OCI-LY1 (cell line): Measurements from ENCODE around the gene CD209.

Source experiments
- H2AFZ ChIP-seq: fragments of 200-600 bp; sonication (generic), shearing (Covaris generic); 2 replicates; pipeline ENCODE4 v1.6.0; 2014; ENCODE audit warnings: antibody characterized with exemption, mild to moderate bottlenecking, low read length
- H3F3A ChIP-seq: fragments of 200-600 bp; sonication (generic), shearing (Covaris generic); 2 replicates; pipeline ENCODE4 v1.6.0; 2014; ENCODE audit warnings: mild to moderate bottlenecking, antibody characterized with exemption, low read length, moderate library complexity; ENCODE audit not compliant: insufficient read depth
- H3K27ac ChIP-seq: fragments of 200-600 bp; sonication (generic); 2 replicates; pipeline ENCODE4 v1.5.1; 2014; ENCODE audit warnings: low read length, mixed run types, mild to moderate bottlenecking, low read depth; ENCODE audit not compliant: poor library complexity, severe bottlenecking
- H3K27me3 ChIP-seq: fragments of 200-600 bp; sonication (generic); 2 replicates; pipeline ENCODE4 v1.6.0; 2014; ENCODE audit warnings: antibody characterized with exemption, mild to moderate bottlenecking, low read length, moderate library complexity; ENCODE audit not compliant: insufficient read depth
- H3K36me3 ChIP-seq: fragments of 200-600 bp; sonication (generic); 2 replicates; pipeline ENCODE4 v1.6.1; 2014; ENCODE audit warnings: mild to moderate bottlenecking, antibody characterized with exemption, low read length, moderate library complexity, mixed read lengths; ENCODE audit not compliant: insufficient read depth
- H3K4me1 ChIP-seq: fragments of 200-600 bp; sonication (generic); 2 replicates; pipeline ENCODE4 v1.5.1; 2014; ENCODE audit warnings: mild to moderate bottlenecking, low read length, moderate library complexity; ENCODE audit not compliant: insufficient read depth, severe bottlenecking
- H3K4me2 ChIP-seq: fragments of 200-600 bp; sonication (generic), shearing (Covaris generic); 2 replicates; pipeline ENCODE4 v1.6.1; 2014; ENCODE audit warnings: low read length
- H3K4me3 ChIP-seq: fragments of 200-600 bp; sonication (generic); 2 replicates; pipeline ENCODE4 v1.5.1; 2014; ENCODE audit warnings: low read length, low read depth, mild to moderate bottlenecking, mixed read lengths; ENCODE audit not compliant: poor library complexity, severe bottlenecking
- H3K79me2 ChIP-seq: fragments of 200-600 bp; shearing (Covaris generic); 2 replicates; pipeline ENCODE4 v1.6.1; 2016; ENCODE audit warnings: mixed run types, low read length, mixed read lengths; ENCODE audit not compliant: insufficient read depth
- H3K9ac ChIP-seq: fragments of 200-600 bp; sonication (generic), shearing (Covaris generic); 2 replicates; pipeline ENCODE4 v1.6.1; 2014; ENCODE audit warnings: mild to moderate bottlenecking, low read length, mixed read lengths
- H3K9me2 ChIP-seq: fragments of 200-600 bp; sonication (generic), shearing (Covaris generic); 2 replicates; pipeline ENCODE4 v1.6.1; 2014; ENCODE audit warnings: low read depth, mild to moderate bottlenecking, low read length, mixed read lengths
- H3K9me3 ChIP-seq: fragments of 200-600 bp; shearing (Covaris generic); 2 replicates; pipeline ENCODE4 v1.6.1; 2014; ENCODE audit warnings: low read length, mixed read lengths
- H4K20me1 ChIP-seq: fragments of 200-600 bp; sonication (generic), shearing (Covaris generic); 2 replicates; pipeline ENCODE4 v1.6.0; 2016; ENCODE audit warnings: mild to moderate bottlenecking, low read length; ENCODE audit not compliant: insufficient read depth
- CTCF ChIP-seq: fragments of 200-600 bp; sonication (generic), shearing (Covaris generic); IDR thresholded peaks from 2 replicates; pipeline ENCODE4 v1.5.1; 2017; ENCODE audit warnings: mild to moderate bottlenecking, antibody characterized with exemption, low read length, moderate library complexity, mixed read lengths
- EZH2 ChIP-seq: fragments of 200-600 bp; sonication (generic), shearing (Covaris generic); IDR thresholded peaks from 2 replicates; pipeline ENCODE4 v1.8.0; 2017; ENCODE audit warnings: borderline replicate concordance, mixed run types, mild to moderate bottlenecking, antibody characterized with exemption, low read length, moderate library complexity, mixed read lengths

The CD209 gene

DNA sequence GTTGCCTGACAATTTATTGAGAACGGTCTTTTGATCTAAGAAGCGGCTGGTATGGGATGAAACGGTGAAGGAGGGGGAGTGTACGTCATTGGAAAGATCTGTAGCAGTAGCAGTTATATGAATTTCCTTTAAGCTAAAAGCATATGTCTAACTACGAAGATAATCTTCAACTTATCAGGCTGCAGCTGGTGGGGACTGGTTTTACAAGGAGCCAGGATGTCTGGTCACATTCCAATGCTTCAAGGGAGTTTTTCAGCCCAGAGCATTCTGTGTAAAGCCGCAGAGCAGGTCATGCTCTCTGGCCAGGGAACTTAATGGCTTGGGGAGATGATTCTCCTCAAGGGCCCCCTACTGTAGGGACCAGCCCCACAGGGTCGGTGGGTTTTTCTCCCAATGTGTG, 44.9 kb upstream of the CD209 start:
- Histone ChIP-seq H2AFZ (no peak overlapping the region), H3K4me1 (no peaks in the 10 kb centered on the region), H3K9me3 (no peaks in the 10 kb centered on the region), H3K27ac (no peak overlapping the region), H3K4me3 (no peak overlapping the region), H3K27me3 (no peaks in the 10 kb centered on the region; the same call in 1 of the 2 replicates), H3K79me2 (no peaks in the 10 kb centered on the region), H3K9me2 (no peaks in the 10 kb centered on the region), H3K36me3 (no peaks in the 10 kb centered on the region), H3F3A (no peaks in the 10 kb centered on the region), H4K20me1 (no peaks in the 10 kb centered on the region), H3K4me2 (no peak overlapping the region), H3K9ac (no peak overlapping the region)
- TF ChIP-seq CTCF = no peak
- no peak for TF ChIP-seq EZH2

- Histone ChIP-seq H3K9ac (no peak overlapping the region), H3K36me3 (no peaks in the 10 kb centered on the region; the same call in 1 of the 2 replicates), H3K9me3 (no peaks in the 10 kb centered on the region), H3K4me1 (no peaks in the 10 kb centered on the region), H3K27ac (no peak overlapping the region), H3K27me3 (no peaks in the 10 kb centered on the region; the same call in 1 of the 2 replicates), H4K20me1 (no peaks in the 10 kb centered on the region), H2AFZ (no peak overlapping the region), H3K79me2 (no peaks in the 10 kb centered on the region), H3K4me3 (no peak overlapping the region), H3K9me2 (no peaks in the 10 kb centered on the region), H3K4me2 (no peak overlapping the region), H3F3A (no peaks in the 10 kb centered on the region)
- no peak for TF ChIP-seq EZH2
- TF ChIP-seq CTCF = no peak
Measured at GRCh38 chr19:7790416-7790815, 43.1 kb upstream of the CD209 start.

- H3K27ac ChIP-seq = no peak overlapping the region
- no peaks in the 10 kb centered on the region for H3K79me2 ChIP-seq
- TF ChIP-seq CTCF = no peak
- H3K4me2 ChIP-seq = peak overlapping the region; percentile 38; the same call in 1 of the 2 replicates
- no peak overlapping the region for H3K9ac ChIP-seq
- H2AFZ ChIP-seq = no peak overlapping the region
- no peak overlapping the region for H3K4me3 ChIP-seq
- no peaks in the 10 kb centered on the region for H3K9me3 ChIP-seq
- H3K9me2 ChIP-seq = no peaks in the 10 kb centered on the region
- no peaks in the 10 kb centered on the region for H3K4me1 ChIP-seq
- no peaks in the 10 kb centered on the region; the same call in 1 of the 2 replicates for H3K27me3 ChIP-seq
- H3K36me3 ChIP-seq = no peaks in the 10 kb centered on the region; the same call in 1 of the 2 replicates
- H3F3A ChIP-seq = no peaks in the 10 kb centered on the region
- no peaks in the 10 kb centered on the region for H4K20me1 ChIP-seq
Measured at GRCh38 chr19:7789447-7789846, 42.1 kb upstream of the CD209 start.
